DOHH2 (cell line): ENCODE data around the gene CKMT1A.
"Not testable (repeated sequence)": the region's sequence is repeated elsewhere in the genome, so short reads cannot be mapped to it uniquely, and the experiment has no call there.

ENCODE experiments used
- CTCF ChIP-seq: fragments of 200-600 bp; sonication (generic); IDR thresholded peaks from one replicate; pipeline ENCODE4 v1.5.1; 2014; ENCODE audit warnings: antibody characterized with exemption, mild to moderate bottlenecking, low read depth, low read length; ENCODE audit not compliant: poor library complexity, severe bottlenecking
- EZH2phosphoT487 ChIP-seq: fragments of 200-600 bp; sonication (generic); IDR thresholded peaks from 2 replicates; pipeline ENCODE4 v1.6.1; 2017; ENCODE audit warnings: borderline replicate concordance, mild to moderate bottlenecking, antibody characterized with exemption, low read length, moderate library complexity, mixed read lengths

- TF ChIP-seq CTCF, EZH2phosphoT487: not testable (repeated sequence)
Observed at GRCh38 chr15:43728053-43728725, 34.5 kb downstream of the CKMT1A start.
